ENCODE results near the gene SACM1L.

GRCh38 chr3:45737234-45737633, 48.0 kb downstream of the SACM1L start:
- TF ChIP-seq CTCF (conservative IDR thresholded peaks at IDR 0.05; ENCODE audit: low read length) (no peak), EZH2phosphoT487 (IDR thresholded peaks at IDR 0.05; ENCODE audit: borderline replicate concordance) (no peak)
